ENCODE data around the gene ZNF771.

GRCh38 chr16:30376461-30376902 is 30.9 kb upstream of the ZNF771 start:
- TF ChIP-seq CHD1 (IDR thresholded peaks at IDR 0.05; ENCODE audit: low read length) (no peak), HES1 (IDR thresholded peaks at IDR 0.05; ENCODE audit: low read depth) (no peak), YY1 (IDR thresholded peaks at IDR 0.05; ENCODE audit: borderline replicate concordance in 1 of 3, control insufficient read depth in 1 of 3, extremely low read depth in 1 of 3, insufficient read depth in 3 of 3, insufficient read length in 1 of 3, insufficient replicate concordance in 2 of 3, low read depth in 1 of 3, low read length in 2 of 3) (no peak), ZNF232 (CRISPR knock-in tag; IDR thresholded peaks at IDR 0.05) (no peak), EGR1 (conservative IDR thresholded peaks at IDR 0.05) (no peak), GABPA (tag; conservative IDR thresholded peaks at IDR 0.05; ENCODE audit: low read depth) (no peak), CHD4 (IDR thresholded peaks at IDR 0.05; ENCODE audit: insufficient read depth, insufficient replicate concordance, low read depth, low read length, poor library complexity, severe bottlenecking) (no peak), FOXK1 (CRISPR knock-in tag; IDR thresholded peaks at IDR 0.05; ENCODE audit: borderline replicate concordance) (no peak), CTCF (IDR thresholded peaks at IDR 0.05 in 2 of 3, conservative IDR thresholded peaks at IDR 0.05 in 1 of 3; ENCODE audit: insufficient read depth in 2 of 3, low read depth in 1 of 3, low read length in 3 of 3) (no peak)

All from K562 (cell line).